HG03460 (cell line): ENCODE results near the gene PFDN4.

Source experiments
- ATAC-seq: cut with Tn5 transposase; IDR thresholded peaks from one replicate; pipeline ENCODE4 v1.9.1; 2021; ENCODE audit not compliant: unreplicated experiment

PFDN4 gene

GRCh38 chr20:54200487-54201267 is 7.2 kb upstream of the PFDN4 start:
- no peak for ATAC-seq

- no peak for ATAC-seq
These were observed 6.5 kb upstream of the PFDN4 start for GRCh38 chr20:54201268-54201846.

GRCh38 chr20:54203281-54203680 is 4.6 kb upstream of the PFDN4 start:
- ATAC-seq, result no peak

GRCh38 chr20:54204063-54204462 is 3.8 kb upstream of the PFDN4 start:
- ATAC-seq, result no peak

GRCh38 chr20:54204481-54204880 is 3.4 kb upstream of the PFDN4 start:
- ATAC-seq, result no peak

- no peak for ATAC-seq
These were observed 2.4 kb upstream of the PFDN4 start for GRCh38 chr20:54205450-54205849.

- no peak for ATAC-seq
These were observed 689 bp upstream of the PFDN4 start for GRCh38 chr20:54207053-54207742.

- ATAC-seq, result peak; percentile 2
These were observed 775 bp downstream of the PFDN4 start for GRCh38 chr20:54208548-54209176.

GRCh38 chr20:54209216-54209813 is 1.4 kb downstream of the PFDN4 start:
- ATAC-seq, result no peak

GRCh38 chr20:54212226-54212625 is 4.3 kb downstream of the PFDN4 start:
- no peak for ATAC-seq

- ATAC-seq, result no peak
These were observed 5.0 kb downstream of the PFDN4 start for GRCh38 chr20:54212871-54213270.

GRCh38 chr20:54214566-54214965 is 6.7 kb downstream of the PFDN4 start:
- no peak for ATAC-seq

- ATAC-seq, result no peak
These were observed 7.4 kb downstream of the PFDN4 start for GRCh38 chr20:54215157-54215789.

- ATAC-seq, result no peak
These were observed 9.9 kb downstream of the PFDN4 start for GRCh38 chr20:54217762-54218161.

GRCh38 chr20:54218470-54218869 is 10.6 kb downstream of the PFDN4 start:
- ATAC-seq, result no peak

GRCh38 chr20:54219751-54220426 is 12.0 kb downstream of the PFDN4 start:
- no peak for ATAC-seq

- no peak for ATAC-seq
These were observed 12.8 kb downstream of the PFDN4 start for GRCh38 chr20:54220722-54221121.

GRCh38 chr20:54221353-54221752 is 13.5 kb downstream of the PFDN4 start:
- ATAC-seq, result no peak

- ATAC-seq, result no peak
These were observed 14.4 kb downstream of the PFDN4 start for GRCh38 chr20:54221996-54222890.
